Measurements from ENCODE around the gene TNFAIP6. TPM values are rescaled to one million over a fixed set of nuclear protein-coding genes. Genes with fewer than 3 reads are reported as not detected.

TNFAIP6 gene
- total RNA-seq, 2 experiments from 2014 or later: not detected

DNA sequence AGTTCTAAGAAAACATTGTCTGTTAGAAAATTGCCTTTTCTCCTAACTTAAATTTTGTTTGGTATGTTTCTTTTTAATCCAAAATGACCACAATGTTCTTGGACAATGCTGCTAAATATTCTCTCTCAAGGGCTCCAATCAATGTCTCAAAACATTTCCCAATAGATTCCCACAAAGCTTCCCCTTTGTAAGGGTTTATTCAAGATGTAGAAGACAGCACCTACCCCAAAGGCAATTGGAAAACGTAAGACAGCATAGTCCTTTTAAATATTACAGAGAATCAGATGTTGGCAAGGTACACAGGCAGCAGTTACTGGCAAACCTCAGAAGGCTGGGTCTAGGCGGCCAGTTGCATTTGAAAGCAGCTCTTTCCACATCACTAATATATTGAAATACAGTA lies 34.0 kb downstream of the TNFAIP6 start:
- ChIA-PET CTCF (ENCODE audit: unreplicated experiment) (interaction anchor here (0.7 kb wide), 1 partner anchor 18 kb away, joined by 3 read pairs; the partner anchor contains the start of gene RIF1), POLR2A (no interaction called here)
- Histone ChIP-seq H3K4me3 (ENCODE audit: low read depth, low read length, poor library complexity, severe bottlenecking) (no peak overlapping the region), H3K36me3 (ENCODE audit: insufficient read depth, low read length) (no peaks in the 10 kb centered on the region), H3K9me2 (ENCODE audit: insufficient read depth, low read length) (no peaks in the 10 kb centered on the region), H4K20me1 (ENCODE audit: insufficient read depth, low read length) (no peaks in the 10 kb centered on the region), H3K4me2 (ENCODE audit: low read length) (no peak overlapping the region), H3K4me1 (ENCODE audit: insufficient read depth, low read length, poor library complexity, severe bottlenecking) (no peaks in the 10 kb centered on the region), H3K9me3 (ENCODE audit: low read length) (no peaks in the 10 kb centered on the region), H2AFZ (ENCODE audit: low read length) (no peak overlapping the region), H3K27ac (ENCODE audit: low read depth, low read length, poor library complexity, severe bottlenecking) (no peak overlapping the region), H3K79me2 (ENCODE audit: insufficient read depth, low read depth, low read length) (no peaks in the 10 kb centered on the region)
- intact Hi-C loops (cut with micrococcal nuclease; ENCODE audit: unreplicated experiment): no loop called here
- no TSS peak for BruUV-seq (replicated peaks)
- no peak for TF ChIP-seq EZH2phosphoT487 (IDR thresholded peaks at IDR 0.05; ENCODE audit: borderline replicate concordance, low read depth, low read length)
- TF ChIP-seq, protein P1, sequence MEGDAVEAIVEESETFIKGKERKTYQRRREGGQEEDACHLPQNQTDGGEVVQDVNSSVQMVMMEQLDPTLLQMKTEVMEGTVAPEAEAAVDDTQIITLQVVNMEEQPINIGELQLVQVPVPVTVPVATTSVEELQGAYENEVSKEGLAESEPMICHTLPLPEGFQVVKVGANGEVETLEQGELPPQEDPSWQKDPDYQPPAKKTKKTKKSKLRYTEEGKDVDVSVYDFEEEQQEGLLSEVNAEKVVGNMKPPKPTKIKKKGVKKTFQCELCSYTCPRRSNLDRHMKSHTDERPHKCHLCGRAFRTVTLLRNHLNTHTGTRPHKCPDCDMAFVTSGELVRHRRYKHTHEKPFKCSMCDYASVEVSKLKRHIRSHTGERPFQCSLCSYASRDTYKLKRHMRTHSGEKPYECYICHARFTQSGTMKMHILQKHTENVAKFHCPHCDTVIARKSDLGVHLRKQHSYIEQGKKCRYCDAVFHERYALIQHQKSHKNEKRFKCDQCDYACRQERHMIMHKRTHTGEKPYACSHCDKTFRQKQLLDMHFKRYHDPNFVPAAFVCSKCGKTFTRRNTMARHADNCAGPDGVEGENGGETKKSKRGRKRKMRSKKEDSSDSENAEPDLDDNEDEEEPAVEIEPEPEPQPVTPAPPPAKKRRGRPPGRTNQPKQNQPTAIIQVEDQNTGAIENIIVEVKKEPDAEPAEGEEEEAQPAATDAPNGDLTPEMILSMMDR (conservative IDR thresholded peaks at IDR 0.05; ENCODE audit: low read length): no peak
- no peak for DNase-seq (ENCODE audit: low spot score)

DNA sequence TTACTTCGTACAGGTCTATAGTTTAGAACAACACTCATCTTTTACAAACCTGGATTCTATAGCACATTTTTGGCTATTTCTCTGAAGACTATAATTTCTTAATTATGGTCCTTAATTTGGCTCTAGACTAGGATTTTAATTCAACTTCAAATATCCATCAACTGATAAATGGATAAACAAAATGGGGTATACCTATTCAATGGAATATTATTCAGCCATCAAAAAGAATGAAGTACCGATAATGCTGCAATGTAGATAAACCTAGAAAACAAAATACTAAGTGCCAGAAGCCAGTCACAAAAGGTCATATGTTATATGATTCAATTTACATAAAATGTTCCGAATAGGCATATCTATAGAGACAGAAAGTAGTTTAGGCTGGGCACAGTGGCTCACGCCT lies 37.1 kb downstream of the TNFAIP6 start:
- TF ChIP-seq EZH2phosphoT487 (IDR thresholded peaks at IDR 0.05; ENCODE audit: borderline replicate concordance, low read depth, low read length): no peak
- TF ChIP-seq, protein P1 (conservative IDR thresholded peaks at IDR 0.05; ENCODE audit: low read length): no peak
- intact Hi-C loops (cut with micrococcal nuclease; ENCODE audit: unreplicated experiment): no loop called here
- no TSS peak for BruUV-seq (replicated peaks)
- Histone ChIP-seq H3K27ac (ENCODE audit: low read depth, low read length, poor library complexity, severe bottlenecking) (no peak overlapping the region), H3K4me1 (ENCODE audit: insufficient read depth, low read length, poor library complexity, severe bottlenecking) (no peaks in the 10 kb centered on the region), H3K36me3 (ENCODE audit: insufficient read depth, low read length) (no peaks in the 10 kb centered on the region), H3K9me3 (ENCODE audit: low read length) (no peaks in the 10 kb centered on the region), H3K79me2 (ENCODE audit: insufficient read depth, low read depth, low read length) (no peaks in the 10 kb centered on the region), H4K20me1 (ENCODE audit: insufficient read depth, low read length) (no peaks in the 10 kb centered on the region), H2AFZ (ENCODE audit: low read length) (no peak overlapping the region), H3K4me2 (ENCODE audit: low read length) (no peak overlapping the region), H3K9me2 (ENCODE audit: insufficient read depth, low read length) (no peaks in the 10 kb centered on the region), H3K4me3 (ENCODE audit: low read depth, low read length, poor library complexity, severe bottlenecking) (no peak overlapping the region)
- ChIA-PET POLR2A (no interaction called here), CTCF (ENCODE audit: unreplicated experiment) (no interaction called here)
- DNase-seq (ENCODE audit: low spot score): no peak

DNA sequence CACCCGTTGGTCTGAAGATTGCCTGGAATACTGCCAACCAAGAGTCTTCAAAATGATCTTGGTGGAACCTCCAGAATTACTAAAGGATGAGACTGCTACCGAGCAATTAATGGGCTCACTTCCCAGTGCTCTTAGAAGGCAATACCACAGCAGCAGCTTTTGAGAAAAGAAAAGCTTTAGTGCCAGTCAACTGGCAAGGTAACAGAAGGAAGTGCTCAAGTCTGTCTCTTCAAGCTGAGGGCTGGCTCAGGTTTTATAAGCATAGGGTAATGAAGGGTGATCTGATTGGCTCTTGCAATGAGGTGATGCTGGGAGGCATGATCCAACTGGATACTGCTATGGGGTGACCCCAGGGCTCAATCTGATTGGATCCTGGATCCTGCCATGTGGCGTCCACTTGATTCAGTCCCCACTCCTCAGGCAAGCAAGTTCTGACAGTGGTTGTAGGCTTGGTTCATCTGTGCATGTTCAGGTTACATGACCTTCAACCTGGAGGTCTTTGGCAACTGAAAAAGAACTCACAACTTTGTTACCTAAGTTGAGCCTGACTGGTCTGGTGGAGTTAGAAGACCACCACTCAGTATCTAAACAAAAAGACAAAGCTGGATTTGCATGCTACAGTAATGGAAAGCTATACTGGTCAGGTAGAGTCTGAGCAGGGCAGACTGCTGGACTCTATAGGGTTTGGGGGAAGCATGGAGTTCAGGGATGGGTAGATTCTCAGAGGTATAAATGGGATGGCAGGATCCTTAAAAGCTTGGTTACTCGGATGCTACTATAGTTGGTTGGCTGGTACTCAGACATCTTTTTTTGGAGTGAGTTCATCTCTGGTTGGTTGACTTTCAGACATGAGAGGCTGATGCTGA lies 38.4 kb downstream of the TNFAIP6 start:
- Histone ChIP-seq H3K4me2 (ENCODE audit: low read length) (no peak overlapping the region), H3K4me1 (ENCODE audit: insufficient read depth, low read length, poor library complexity, severe bottlenecking) (no peaks in the 10 kb centered on the region), H4K20me1 (ENCODE audit: insufficient read depth, low read length) (no peaks in the 10 kb centered on the region), H3K36me3 (ENCODE audit: insufficient read depth, low read length) (no peaks in the 10 kb centered on the region), H3K4me3 (ENCODE audit: low read depth, low read length, poor library complexity, severe bottlenecking) (no peak overlapping the region), H3K9me2 (ENCODE audit: insufficient read depth, low read length) (no peaks in the 10 kb centered on the region), H2AFZ (ENCODE audit: low read length) (no peak overlapping the region), H3K79me2 (ENCODE audit: insufficient read depth, low read depth, low read length) (no peaks in the 10 kb centered on the region), H3K9me3 (ENCODE audit: low read length) (no peaks in the 10 kb centered on the region), H3K27ac (ENCODE audit: low read depth, low read length, poor library complexity, severe bottlenecking) (no peak overlapping the region)
- intact Hi-C loops (cut with micrococcal nuclease; ENCODE audit: unreplicated experiment): no loop called here
- TF ChIP-seq, protein P1 (conservative IDR thresholded peaks at IDR 0.05; ENCODE audit: low read length): no peak
- TF ChIP-seq EZH2phosphoT487 (IDR thresholded peaks at IDR 0.05; ENCODE audit: borderline replicate concordance, low read depth, low read length): no peak
- BruUV-seq (replicated peaks): no TSS peak
- DNase-seq (ENCODE audit: low spot score): no peak
- ChIA-PET POLR2A (no interaction called here), CTCF (ENCODE audit: unreplicated experiment) (no interaction called here)

Measured in OCI-LY7 (cell line).